ENCODE data around the gene NCCRP1. TPM values are rescaled to one million over a fixed set of nuclear protein-coding genes. Genes with fewer than 3 reads are reported as not detected.

Gene NCCRP1
- total RNA-seq, 1 experiment from 2014 or later, result not detected

DNA sequence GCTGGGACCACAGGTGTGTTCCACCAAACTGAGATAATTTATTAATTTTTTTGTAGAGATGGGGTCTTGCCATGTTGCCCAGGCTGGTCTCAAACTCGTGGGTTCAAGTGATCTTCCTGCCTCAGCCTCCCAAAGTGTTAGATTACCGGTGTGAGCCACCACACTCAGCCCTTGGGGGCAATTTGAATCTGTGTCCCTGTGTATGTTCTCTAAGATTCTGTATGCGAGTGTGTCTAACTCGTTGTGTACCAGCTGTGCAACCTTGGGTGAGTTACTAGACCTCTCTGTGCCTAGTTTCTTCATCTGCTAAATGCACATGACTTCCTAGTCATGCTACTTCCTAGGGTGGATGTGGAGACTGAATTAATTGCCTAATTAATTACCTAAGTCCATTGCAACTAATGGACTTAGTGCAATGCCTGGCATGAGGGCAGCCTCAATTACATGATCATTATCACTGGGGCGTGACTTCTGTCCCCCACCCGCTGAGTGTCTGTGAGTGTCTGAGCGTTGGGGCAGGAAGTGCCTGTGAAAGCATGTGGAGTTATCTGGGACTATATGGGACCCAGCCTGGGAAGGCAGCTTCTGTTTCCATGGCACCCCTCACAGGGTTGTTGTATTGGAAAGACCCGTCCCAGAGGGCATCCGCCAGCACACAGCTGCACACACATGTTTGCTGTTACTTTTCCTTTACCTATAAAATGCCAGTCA is 1.8 kb upstream of the NCCRP1 start:
- H3K9me2 ChIP-seq (replicated peaks; ENCODE audit: insufficient read depth, low read length), result no peaks in the 10 kb centered on the region
- no peaks in the 10 kb centered on the region for H3K36me3 ChIP-seq (ENCODE audit: insufficient read depth, low read length)
- no peak overlapping the region for H3K4me2 ChIP-seq (ENCODE audit: low read depth, low read length, poor library complexity, severe bottlenecking)
- H3K9ac ChIP-seq (ENCODE audit: low read length), result no peak overlapping the region
- no peaks in the 10 kb centered on the region for H3K79me2 ChIP-seq (ENCODE audit: low read length)
- H4K20me1 ChIP-seq (ENCODE audit: insufficient read depth, low read depth, low read length), result no peaks in the 10 kb centered on the region
- H2AFZ ChIP-seq (ENCODE audit: low read length), result no peak overlapping the region
- no peak overlapping the region for H3K27ac ChIP-seq (ENCODE audit: low read length)
- no peak overlapping the region for H3K4me3 ChIP-seq (ENCODE audit: low read length)
- H3K27me3 ChIP-seq (ENCODE audit: low read length), result no peaks in the 10 kb centered on the region
- no peak for DNase-seq
- no peaks in the 10 kb centered on the region for H3K4me1 ChIP-seq (ENCODE audit: low read length)
- H3K9me3 ChIP-seq (ENCODE audit: low read length), result no peaks in the 10 kb centered on the region

DNA sequence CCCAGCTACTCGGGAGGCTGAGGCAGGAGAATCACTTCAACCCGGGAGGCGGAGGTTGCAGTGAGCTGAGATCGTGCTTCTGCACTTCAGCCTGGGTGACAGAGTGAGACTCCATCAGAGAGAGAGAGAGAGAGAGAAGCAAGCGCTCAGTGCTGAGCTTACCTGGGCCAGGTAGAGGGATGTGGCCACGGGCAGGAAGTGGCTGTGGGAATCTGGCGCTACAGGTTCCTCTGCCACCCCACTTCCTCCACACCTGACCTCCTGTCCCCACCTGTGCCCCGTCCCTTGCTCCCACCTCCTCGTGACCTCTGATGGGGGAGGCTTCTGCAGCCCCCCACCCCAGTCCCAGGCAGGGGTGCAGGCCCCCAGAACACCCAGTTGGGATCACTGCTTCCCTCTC is 1.0 kb upstream of the NCCRP1 start:
- Histone ChIP-seq H3K4me1 (ENCODE audit: low read length) (no peaks in the 10 kb centered on the region), H3K36me3 (ENCODE audit: insufficient read depth, low read length) (no peaks in the 10 kb centered on the region), H2AFZ (ENCODE audit: low read length) (no peak overlapping the region), H3K27ac (ENCODE audit: low read length) (no peak overlapping the region), H3K4me3 (ENCODE audit: low read length) (no peak overlapping the region), H3K4me2 (ENCODE audit: low read depth, low read length, poor library complexity, severe bottlenecking) (no peak overlapping the region), H3K9ac (ENCODE audit: low read length) (no peak overlapping the region), H3K79me2 (ENCODE audit: low read length) (no peaks in the 10 kb centered on the region), H3K27me3 (ENCODE audit: low read length) (no peaks in the 10 kb centered on the region), H3K9me3 (ENCODE audit: low read length) (no peaks in the 10 kb centered on the region), H3K9me2 (replicated peaks; ENCODE audit: insufficient read depth, low read length) (no peaks in the 10 kb centered on the region), H4K20me1 (ENCODE audit: insufficient read depth, low read depth, low read length) (no peaks in the 10 kb centered on the region)
- no peak for DNase-seq

DNA sequence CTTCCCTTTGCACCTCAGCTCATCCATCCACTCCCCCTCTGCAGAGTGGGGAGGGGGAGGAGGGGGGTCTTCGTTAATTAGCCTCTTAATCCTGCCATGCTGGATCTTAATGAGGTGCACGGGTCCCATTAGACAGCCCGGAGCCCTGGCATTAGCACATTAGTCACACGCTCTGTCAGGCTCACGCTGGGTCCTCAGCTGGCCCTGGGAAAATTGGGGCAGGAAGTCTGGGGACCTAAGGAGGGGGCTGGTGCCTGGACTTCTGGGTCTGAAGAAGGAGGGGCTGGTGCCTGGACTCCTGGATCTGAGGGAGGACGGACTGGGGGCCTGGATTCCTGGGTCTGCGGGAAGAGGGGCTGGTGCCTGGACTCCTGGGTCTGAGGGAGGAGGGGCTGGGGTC is 444 bp upstream of the NCCRP1 start:
- Histone ChIP-seq H3K9me3 (ENCODE audit: low read length) (no peaks in the 10 kb centered on the region), H3K79me2 (ENCODE audit: low read length) (no peaks in the 10 kb centered on the region), H3K9ac (ENCODE audit: low read length) (no peak overlapping the region), H3K4me1 (ENCODE audit: low read length) (no peaks in the 10 kb centered on the region), H3K9me2 (replicated peaks; ENCODE audit: insufficient read depth, low read length) (no peaks in the 10 kb centered on the region), H3K4me2 (ENCODE audit: low read depth, low read length, poor library complexity, severe bottlenecking) (no peak overlapping the region), H4K20me1 (ENCODE audit: insufficient read depth, low read depth, low read length) (no peaks in the 10 kb centered on the region), H3K27me3 (ENCODE audit: low read length) (no peaks in the 10 kb centered on the region), H3K27ac (ENCODE audit: low read length) (no peak overlapping the region), H2AFZ (ENCODE audit: low read length) (no peak overlapping the region), H3K4me3 (ENCODE audit: low read length) (no peak overlapping the region), H3K36me3 (ENCODE audit: insufficient read depth, low read length) (no peaks in the 10 kb centered on the region)
- no peak for DNase-seq

DNA sequence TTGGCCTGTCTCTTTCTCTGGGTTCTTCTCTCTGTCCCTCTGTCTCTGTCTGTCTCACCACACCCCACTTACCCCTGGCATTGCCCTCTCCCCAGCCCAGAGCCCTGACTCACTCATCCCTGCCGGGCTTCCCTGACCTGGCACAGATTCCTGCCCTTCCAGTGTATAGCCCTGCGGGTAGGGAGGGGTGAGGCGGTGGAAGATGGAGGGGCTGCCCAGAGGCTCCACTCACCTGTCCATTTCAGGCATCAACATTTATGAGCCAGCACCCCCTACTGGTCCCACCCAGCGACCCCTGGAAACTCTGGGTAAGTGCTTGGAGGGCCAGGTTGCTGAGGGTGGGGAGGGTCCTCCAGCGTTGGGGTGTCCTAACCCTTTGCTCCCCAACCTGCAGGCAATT is 1.0 kb downstream of the NCCRP1 start:
- Histone ChIP-seq H3K79me2 (ENCODE audit: low read length) (no peaks in the 10 kb centered on the region), H3K9me3 (ENCODE audit: low read length) (no peaks in the 10 kb centered on the region), H3K27me3 (ENCODE audit: low read length) (no peaks in the 10 kb centered on the region), H3K9me2 (replicated peaks; ENCODE audit: insufficient read depth, low read length) (no peaks in the 10 kb centered on the region), H3K4me3 (ENCODE audit: low read length) (no peak overlapping the region), H3K4me2 (ENCODE audit: low read depth, low read length, poor library complexity, severe bottlenecking) (no peak overlapping the region), H2AFZ (ENCODE audit: low read length) (no peak overlapping the region), H3K36me3 (ENCODE audit: insufficient read depth, low read length) (no peaks in the 10 kb centered on the region), H3K27ac (ENCODE audit: low read length) (no peak overlapping the region), H4K20me1 (ENCODE audit: insufficient read depth, low read depth, low read length) (no peaks in the 10 kb centered on the region), H3K9ac (ENCODE audit: low read length) (no peak overlapping the region), H3K4me1 (ENCODE audit: low read length) (no peaks in the 10 kb centered on the region)
- DNase-seq, result no peak

DNA sequence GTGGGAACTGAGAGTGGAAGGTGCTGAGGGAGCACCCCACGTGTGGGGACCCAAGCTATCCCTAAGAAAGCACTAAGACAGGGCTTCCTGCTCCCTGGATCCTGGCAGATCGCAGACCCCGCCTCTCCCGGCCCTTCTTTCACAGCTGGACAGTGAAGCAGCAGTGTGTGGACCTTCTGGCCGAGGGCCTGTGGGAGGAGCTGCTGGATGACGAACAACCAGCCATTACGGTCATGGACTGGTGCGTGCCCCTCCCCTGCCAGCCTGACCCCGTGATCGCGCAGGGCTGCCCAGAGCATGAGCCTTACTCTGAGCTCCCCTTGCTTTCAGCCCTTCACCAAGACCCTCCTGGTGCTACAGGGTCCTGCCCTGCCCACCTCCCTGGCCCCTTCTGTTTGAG is 2.3 kb downstream of the NCCRP1 start:
- H4K20me1 ChIP-seq (ENCODE audit: insufficient read depth, low read depth, low read length), result no peaks in the 10 kb centered on the region
- H2AFZ ChIP-seq (ENCODE audit: low read length), result no peak overlapping the region
- H3K9me3 ChIP-seq (ENCODE audit: low read length), result no peaks in the 10 kb centered on the region
- H3K27ac ChIP-seq (ENCODE audit: low read length), result no peak overlapping the region
- H3K27me3 ChIP-seq (ENCODE audit: low read length), result no peaks in the 10 kb centered on the region
- no peak overlapping the region for H3K4me2 ChIP-seq (ENCODE audit: low read depth, low read length, poor library complexity, severe bottlenecking)
- H3K36me3 ChIP-seq (ENCODE audit: insufficient read depth, low read length), result no peaks in the 10 kb centered on the region
- H3K4me3 ChIP-seq (ENCODE audit: low read length), result no peak overlapping the region
- no peaks in the 10 kb centered on the region for H3K9me2 ChIP-seq (replicated peaks; ENCODE audit: insufficient read depth, low read length)
- H3K4me1 ChIP-seq (ENCODE audit: low read length), result no peaks in the 10 kb centered on the region
- no peak overlapping the region for H3K9ac ChIP-seq (ENCODE audit: low read length)
- H3K79me2 ChIP-seq (ENCODE audit: low read length), result no peaks in the 10 kb centered on the region
- no peak for DNase-seq

DNA sequence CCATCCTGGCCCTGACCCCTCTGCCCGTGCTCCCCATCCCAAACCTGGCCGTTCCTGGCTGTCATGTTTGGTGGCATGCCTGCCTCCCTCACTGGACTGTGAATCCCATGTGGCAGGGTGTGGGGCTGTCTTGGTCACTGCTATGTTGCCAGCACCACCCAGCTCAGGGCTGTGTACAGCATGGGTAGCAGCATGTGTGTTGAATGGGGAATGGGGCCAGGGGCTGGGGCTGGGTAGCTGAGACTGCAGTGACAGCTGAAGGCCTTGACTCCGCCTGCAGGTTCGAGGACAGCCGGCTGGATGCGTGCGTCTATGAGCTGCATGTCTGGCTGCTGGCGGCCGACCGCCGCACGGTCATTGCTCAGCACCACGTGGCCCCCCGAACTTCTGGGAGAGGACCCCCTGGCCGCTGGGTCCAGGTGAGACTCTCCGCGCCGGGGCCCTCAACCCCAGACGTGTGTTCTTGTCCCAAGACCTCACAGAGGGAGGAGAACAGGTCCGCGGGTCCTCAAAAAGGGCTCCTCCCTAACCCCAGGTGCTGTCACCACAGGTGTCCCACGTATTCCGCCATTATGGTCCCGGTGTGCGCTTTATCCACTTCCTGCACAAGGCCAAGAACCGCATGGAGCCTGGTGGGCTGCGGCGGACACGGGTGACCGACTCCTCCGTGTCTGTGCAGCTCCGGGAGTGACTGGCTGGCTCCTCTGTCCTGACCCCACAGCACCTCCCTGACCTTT is 3.5 kb downstream of the NCCRP1 start:
- H3K27me3 ChIP-seq (ENCODE audit: low read length), result no peaks in the 10 kb centered on the region
- H3K9me2 ChIP-seq (replicated peaks; ENCODE audit: insufficient read depth, low read length), result no peaks in the 10 kb centered on the region
- no peaks in the 10 kb centered on the region for H3K79me2 ChIP-seq (ENCODE audit: low read length)
- no peak overlapping the region for H3K27ac ChIP-seq (ENCODE audit: low read length)
- H3K4me3 ChIP-seq (ENCODE audit: low read length), result no peak overlapping the region
- no peaks in the 10 kb centered on the region for H3K36me3 ChIP-seq (ENCODE audit: insufficient read depth, low read length)
- H3K9me3 ChIP-seq (ENCODE audit: low read length), result no peaks in the 10 kb centered on the region
- no peak for DNase-seq
- no peak overlapping the region for H3K9ac ChIP-seq (ENCODE audit: low read length)
- H2AFZ ChIP-seq (ENCODE audit: low read length), result no peak overlapping the region
- H3K4me1 ChIP-seq (ENCODE audit: low read length), result no peaks in the 10 kb centered on the region
- no peak overlapping the region for H3K4me2 ChIP-seq (ENCODE audit: low read depth, low read length, poor library complexity, severe bottlenecking)
- no peaks in the 10 kb centered on the region for H4K20me1 ChIP-seq (ENCODE audit: insufficient read depth, low read depth, low read length)

DNA sequence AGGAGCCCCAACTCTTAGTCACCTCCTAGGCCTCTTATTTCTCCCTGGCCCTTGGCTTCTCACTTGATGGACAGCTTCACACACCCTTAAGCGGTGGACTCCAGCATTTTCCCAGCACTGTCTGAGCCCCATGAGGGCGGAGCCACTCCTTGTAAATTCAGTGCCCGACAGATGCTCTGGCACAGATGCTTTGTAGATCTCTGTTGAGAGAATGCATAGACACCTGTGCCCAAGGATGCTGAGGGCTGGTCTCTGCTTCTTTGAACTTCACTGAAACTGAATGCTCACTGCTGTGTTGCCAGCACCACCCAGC is 4.0 kb downstream of the NCCRP1 start:
- DNase-seq, result no peak
- H2AFZ ChIP-seq (ENCODE audit: low read length), result no peak overlapping the region
- no peaks in the 10 kb centered on the region for H3K9me2 ChIP-seq (replicated peaks; ENCODE audit: insufficient read depth, low read length)
- H3K27ac ChIP-seq (ENCODE audit: low read length), result no peak overlapping the region
- no peaks in the 10 kb centered on the region for H3K79me2 ChIP-seq (ENCODE audit: low read length)
- no peak overlapping the region for H3K4me3 ChIP-seq (ENCODE audit: low read length)
- no peaks in the 10 kb centered on the region for H4K20me1 ChIP-seq (ENCODE audit: insufficient read depth, low read depth, low read length)
- no peaks in the 10 kb centered on the region for H3K9me3 ChIP-seq (ENCODE audit: low read length)
- no peak overlapping the region for H3K9ac ChIP-seq (ENCODE audit: low read length)
- H3K4me1 ChIP-seq (ENCODE audit: low read length), result no peaks in the 10 kb centered on the region
- no peaks in the 10 kb centered on the region for H3K27me3 ChIP-seq (ENCODE audit: low read length)
- H3K4me2 ChIP-seq (ENCODE audit: low read depth, low read length, poor library complexity, severe bottlenecking), result no peak overlapping the region
- H3K36me3 ChIP-seq (ENCODE audit: insufficient read depth, low read length), result no peaks in the 10 kb centered on the region

DNA sequence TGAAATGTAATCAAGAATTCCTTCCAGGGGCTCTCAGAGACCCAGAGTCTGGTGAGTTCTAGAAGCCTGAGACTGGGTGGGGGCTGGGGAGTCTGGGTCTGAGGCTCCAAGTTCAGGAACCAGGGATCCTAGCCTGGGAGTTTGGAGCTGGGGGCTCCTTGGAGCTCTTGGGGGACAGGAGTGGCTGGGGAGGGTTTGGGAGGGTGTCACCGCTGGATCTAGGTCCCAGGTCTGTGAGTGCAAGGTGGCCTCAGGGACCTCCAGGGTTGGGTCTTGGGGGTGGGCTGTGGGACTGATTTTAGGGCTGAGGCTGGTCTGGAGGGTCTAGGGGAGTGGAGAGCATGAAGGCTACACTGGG is 6.2 kb downstream of the NCCRP1 start:
- no peak overlapping the region for H3K4me3 ChIP-seq (ENCODE audit: low read length)
- no peaks in the 10 kb centered on the region for H3K9me3 ChIP-seq (ENCODE audit: low read length)
- DNase-seq, result no peak
- H3K9me2 ChIP-seq (replicated peaks; ENCODE audit: insufficient read depth, low read length), result no peaks in the 10 kb centered on the region
- H4K20me1 ChIP-seq (ENCODE audit: insufficient read depth, low read depth, low read length), result no peaks in the 10 kb centered on the region
- H3K4me1 ChIP-seq (ENCODE audit: low read length), result no peaks in the 10 kb centered on the region
- no peak overlapping the region for H3K27ac ChIP-seq (ENCODE audit: low read length)
- H3K4me2 ChIP-seq (ENCODE audit: low read depth, low read length, poor library complexity, severe bottlenecking), result no peak overlapping the region
- no peaks in the 10 kb centered on the region for H3K79me2 ChIP-seq (ENCODE audit: low read length)
- no peak overlapping the region for H3K9ac ChIP-seq (ENCODE audit: low read length)
- no peak overlapping the region for H2AFZ ChIP-seq (ENCODE audit: low read length)
- H3K27me3 ChIP-seq (ENCODE audit: low read length), result no peaks in the 10 kb centered on the region
- no peaks in the 10 kb centered on the region for H3K36me3 ChIP-seq (ENCODE audit: insufficient read depth, low read length)

Data from Karpas-422 (cell line).